ENCODE measurements around the gene GRK2. TPM values are rescaled to one million over a fixed set of nuclear protein-coding genes. Genes with fewer than 3 reads are reported as not detected.

The GRK2 gene
- 29.1 and 39.3 TPM in 2 replicates for total RNA-seq

DNA sequence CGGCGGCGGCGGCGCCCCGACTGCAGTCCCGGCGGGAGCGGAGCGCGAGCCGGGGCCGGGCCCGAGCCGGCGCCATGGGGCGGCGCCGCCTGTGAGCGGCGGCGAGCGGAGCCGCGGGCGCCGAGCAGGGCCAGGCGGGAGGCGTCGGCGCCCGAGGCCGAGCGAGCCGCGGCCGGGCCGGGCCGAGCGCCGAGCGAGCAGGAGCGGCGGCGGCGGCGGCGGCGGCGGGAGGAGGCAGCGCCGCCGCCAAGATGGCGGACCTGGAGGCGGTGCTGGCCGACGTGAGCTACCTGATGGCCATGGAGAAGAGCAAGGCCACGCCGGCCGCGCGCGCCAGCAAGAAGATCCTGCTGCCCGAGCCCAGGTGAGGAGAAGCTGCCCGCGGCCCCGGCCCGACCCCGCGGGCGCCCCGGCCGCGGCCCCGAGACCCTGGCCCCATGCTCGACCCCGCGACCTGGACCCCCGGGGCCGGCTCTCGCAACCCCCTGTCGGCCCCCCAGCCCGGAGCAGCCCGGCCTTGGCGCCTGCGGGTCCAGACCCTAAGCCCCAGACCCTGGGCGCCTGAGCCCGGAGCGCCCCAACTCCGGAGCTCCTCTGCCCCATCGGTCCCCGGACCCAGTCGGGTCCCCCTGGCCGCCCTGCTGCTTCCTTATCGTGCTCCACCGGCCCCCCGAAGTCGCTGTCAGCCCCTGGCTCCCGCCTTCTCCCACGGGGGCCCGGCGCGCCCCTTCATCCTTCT lies at the start of gene GRK2:
Gene GRK2, plus strand, starts transcription at position 25 of the 739 bp plus-strand sequence. Its CDS starts 227 bp downstream, at position 252.

DNA sequence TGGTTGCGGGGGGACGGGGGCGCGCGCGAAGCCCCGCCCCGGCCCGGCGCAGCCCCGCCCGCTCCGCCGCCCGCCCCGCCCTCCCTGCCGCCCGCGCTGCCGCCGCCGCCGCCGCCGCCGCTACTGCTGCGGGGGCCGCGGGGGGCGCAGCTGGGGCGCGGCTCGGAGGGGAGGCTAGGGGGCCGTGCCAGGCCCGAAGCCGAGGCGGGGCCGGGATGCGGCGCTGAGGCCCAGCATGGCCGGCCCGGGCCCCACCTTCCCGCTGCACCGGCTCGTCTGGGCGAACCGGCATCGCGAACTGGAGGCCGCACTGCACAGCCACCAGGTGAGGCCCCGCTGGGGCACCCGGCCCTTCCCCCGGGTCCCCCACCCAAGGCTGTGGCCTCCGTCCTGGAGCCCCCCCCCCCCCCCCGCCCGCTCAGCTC lies 23.0 kb downstream of the GRK2 start, which contains the start of gene ANKRD13D:
Gene ANKRD13D, plus strand, starts transcription at position 78 of the 425 bp plus-strand sequence. Its CDS starts 158 bp downstream, at position 236.

DNA sequence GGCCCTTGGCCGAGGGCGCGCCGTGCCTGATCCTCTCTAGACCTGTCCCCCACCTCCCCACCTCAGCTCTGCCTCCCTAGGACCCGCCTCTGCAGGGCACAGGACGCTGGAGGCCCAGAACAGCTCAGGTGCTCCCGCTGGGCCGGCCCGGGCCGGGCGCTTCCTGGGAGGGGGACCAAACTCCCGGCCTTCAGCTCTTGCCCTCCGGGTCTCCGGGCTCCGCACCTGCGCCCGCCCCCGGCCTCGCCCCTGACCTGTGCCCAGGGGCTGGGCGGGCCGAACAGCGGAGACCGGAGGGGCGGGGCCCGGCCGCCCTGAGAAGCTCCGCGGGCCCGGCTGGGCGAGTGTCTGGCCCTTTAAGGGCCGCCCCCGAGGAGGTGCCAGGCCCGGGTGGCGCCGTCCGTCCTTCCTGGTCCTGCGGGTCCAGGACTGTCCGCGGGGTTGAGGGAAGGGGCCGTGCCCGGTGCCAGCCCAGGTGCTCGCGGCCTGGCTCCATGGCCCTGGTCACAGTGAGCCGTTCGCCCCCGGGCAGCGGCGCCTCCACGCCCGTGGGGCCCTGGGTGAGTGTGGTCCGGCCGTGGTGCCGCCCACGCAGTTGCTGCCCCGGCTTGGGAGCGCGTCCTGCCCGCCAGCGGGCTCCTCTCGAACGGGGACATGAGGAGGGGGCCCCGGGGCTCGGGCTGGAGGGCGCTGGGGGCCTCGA lies 37.0 kb downstream of the GRK2 start, which contains the start of gene SSH3:
Gene SSH3, plus strand, starts transcription at position 399 of the 703 bp plus-strand sequence. Its CDS starts 96 bp downstream, at position 495.

Other genes starting within 250 kb of the GRK2 start
- gene SYT12, start 243.3 kb upstream of the GRK2 start, total RNA-seq = not detected in 2 replicates
- 5.2 and 6.8 TPM in 2 replicates for gene RHOD, start 209.6 kb upstream of the GRK2 start, total RNA-seq
- gene KDM2A, start 147.2 kb upstream of the GRK2 start, total RNA-seq = 68.1 and 68.8 TPM in 2 replicates
- gene ANKRD13D, start 22.8 kb downstream of the GRK2 start, total RNA-seq = 22.1 and 23.5 TPM in 2 replicates
- gene SSH3, start 37.1 kb downstream of the GRK2 start, total RNA-seq = 8.2 and 9.0 TPM in 2 replicates
- 37.9 and 45.9 TPM in 2 replicates for gene POLD4, start 87.1 kb downstream of the GRK2 start, total RNA-seq
- gene CLCF1, start 107.1 kb downstream of the GRK2 start, total RNA-seq = 2.3 and 2.9 TPM in 2 replicates
- gene RAD9A, start 125.5 kb downstream of the GRK2 start, total RNA-seq = 4.4 and 6.7 TPM in 2 replicates
- gene PPP1CA, start 135.4 kb downstream of the GRK2 start, total RNA-seq = 200 and 207 TPM in 2 replicates
- gene TBC1D10C, start 137.6 kb downstream of the GRK2 start, total RNA-seq = not detected in 2 replicates
- 0.13 and 0.22 TPM in 2 replicates for gene CARNS1, start 149.2 kb downstream of the GRK2 start, total RNA-seq
- gene RPS6KB2, start 162.0 kb downstream of the GRK2 start, total RNA-seq = 39.9 and 47.4 TPM in 2 replicates
- gene PTPRCAP, start 171.2 kb downstream of the GRK2 start, total RNA-seq = 0.27 and 0.93 TPM in 2 replicates
- 84.4 and 99.6 TPM in 2 replicates for gene CORO1B, start 177.0 kb downstream of the GRK2 start, total RNA-seq
- not detected in 2 replicates for gene GPR152, start 186.3 kb downstream of the GRK2 start, total RNA-seq
- gene CABP4, start 188.9 kb downstream of the GRK2 start, total RNA-seq = 0.65 and 1.1 TPM in 2 replicates
- 19.4 and 20.2 TPM in 2 replicates for gene TMEM134, start 202.8 kb downstream of the GRK2 start, total RNA-seq
- gene AIP, start 216.6 kb downstream of the GRK2 start, total RNA-seq = 34.6 and 37.0 TPM in 2 replicates
- gene PITPNM1, start 238.9 kb downstream of the GRK2 start, total RNA-seq = 10.1 and 16.3 TPM in 2 replicates
- 21.1 and 22.7 TPM in 2 replicates for gene CDK2AP2, start 241.7 kb downstream of the GRK2 start, total RNA-seq